Measurements from ENCODE around the gene MAK.
"Not testable (repeated sequence)": the region's sequence is repeated elsewhere in the genome, so short reads cannot be mapped to it uniquely, and the experiment has no call there.

Gene MAK, protein sequence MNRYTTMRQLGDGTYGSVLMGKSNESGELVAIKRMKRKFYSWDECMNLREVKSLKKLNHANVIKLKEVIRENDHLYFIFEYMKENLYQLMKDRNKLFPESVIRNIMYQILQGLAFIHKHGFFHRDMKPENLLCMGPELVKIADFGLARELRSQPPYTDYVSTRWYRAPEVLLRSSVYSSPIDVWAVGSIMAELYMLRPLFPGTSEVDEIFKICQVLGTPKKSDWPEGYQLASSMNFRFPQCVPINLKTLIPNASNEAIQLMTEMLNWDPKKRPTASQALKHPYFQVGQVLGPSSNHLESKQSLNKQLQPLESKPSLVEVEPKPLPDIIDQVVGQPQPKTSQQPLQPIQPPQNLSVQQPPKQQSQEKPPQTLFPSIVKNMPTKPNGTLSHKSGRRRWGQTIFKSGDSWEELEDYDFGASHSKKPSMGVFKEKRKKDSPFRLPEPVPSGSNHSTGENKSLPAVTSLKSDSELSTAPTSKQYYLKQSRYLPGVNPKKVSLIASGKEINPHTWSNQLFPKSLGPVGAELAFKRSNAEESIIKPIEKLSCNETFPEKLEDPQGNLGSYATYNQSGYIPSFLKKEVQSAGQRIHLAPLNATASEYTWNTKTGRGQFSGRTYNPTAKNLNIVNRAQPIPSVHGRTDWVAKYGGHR

DNA sequence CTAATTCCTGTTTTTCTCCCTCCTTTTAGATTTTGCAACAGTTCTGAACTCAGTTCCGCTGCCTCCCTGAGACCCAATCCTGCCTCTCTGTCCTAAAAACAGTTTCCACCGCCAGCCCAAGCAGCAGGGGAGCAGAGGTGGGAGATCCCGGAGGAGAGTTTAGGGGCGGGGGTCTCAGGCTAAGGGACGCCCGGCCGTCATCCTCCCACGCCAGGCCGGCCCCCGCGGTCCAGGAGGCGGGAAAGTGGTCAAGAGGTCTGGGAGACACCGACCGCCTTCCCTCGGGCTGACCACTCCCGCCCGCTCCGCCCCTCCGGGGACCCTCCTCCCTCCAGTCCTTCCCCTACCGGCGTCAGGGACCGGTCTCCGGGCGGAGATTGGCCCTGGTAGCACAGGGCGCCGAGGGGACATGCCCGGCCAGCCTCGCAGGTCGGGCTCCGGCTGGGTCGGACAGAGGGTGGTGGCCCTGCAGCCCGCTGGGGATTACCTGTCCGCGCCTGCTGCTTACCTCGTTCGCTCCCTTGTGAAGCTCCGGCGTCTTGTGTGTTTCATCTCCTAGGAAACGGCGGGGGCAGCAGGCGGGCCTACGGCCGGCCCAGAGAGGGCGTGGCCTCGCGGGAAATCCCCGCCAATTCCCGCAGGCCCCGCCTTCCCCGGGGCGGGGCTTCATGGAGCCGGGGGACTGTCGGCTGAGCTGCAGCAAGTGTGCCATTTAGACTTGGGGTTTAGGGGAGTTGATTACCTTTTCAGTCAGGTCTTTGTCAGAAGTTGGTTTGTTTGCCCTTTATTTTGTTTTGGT lies at the start of gene MAK:
Gene MAK (minus strand): TSS at position 545 of the 799 bp plus-strand sequence. CDS start 7,891 bp downstream, outside the sequence.
- peak; percentile 54 for DNase-seq (ENCODE audit: low read depth, low spot score)

DNA sequence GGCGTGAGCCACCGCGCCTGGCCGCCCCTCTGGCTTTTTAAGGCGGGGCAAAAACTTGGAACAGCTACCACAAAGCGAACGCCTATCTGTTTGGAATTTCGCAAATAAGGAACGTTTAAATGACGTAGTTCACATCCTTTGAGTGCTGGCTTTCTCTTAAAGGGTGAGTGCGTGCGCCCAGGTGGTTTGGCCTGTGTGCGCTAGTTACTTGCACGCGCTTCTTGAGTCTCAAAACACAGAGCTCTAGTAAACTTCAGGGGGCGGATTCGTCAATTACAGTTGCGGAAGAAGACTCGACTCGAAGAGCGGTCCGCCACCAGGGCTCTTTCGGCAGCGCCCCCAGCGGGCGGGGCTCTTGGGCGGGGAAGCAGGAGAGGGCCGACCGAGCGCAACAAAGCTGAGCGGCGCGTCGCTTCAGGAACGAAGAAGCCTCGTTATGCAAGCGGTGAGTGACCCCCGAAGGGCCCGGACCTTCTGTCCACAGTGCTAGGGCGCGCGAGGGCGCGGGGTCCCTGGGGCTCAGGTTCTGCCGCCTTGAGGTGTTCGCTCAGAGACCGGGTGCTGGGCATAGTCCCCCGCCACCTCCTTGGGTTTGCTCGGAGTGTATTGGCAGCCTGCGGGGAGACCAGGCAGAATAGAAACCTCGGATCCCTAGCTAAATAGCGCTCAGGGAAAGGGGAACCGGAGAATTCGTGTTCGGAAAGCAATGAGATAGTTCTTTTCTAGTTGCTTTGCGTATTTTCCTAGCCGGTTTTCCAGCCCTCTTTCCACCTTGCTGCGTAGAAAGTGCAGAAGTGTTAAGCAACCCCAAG lies 48.6 kb upstream of the MAK start, which contains the start of gene SYCP2L:
Gene SYCP2L (plus strand): TSS at position 362 of the 812 bp plus-strand sequence. CDS start 75 bp downstream, at position 437.
- no peak for DNase-seq (ENCODE audit: low read depth, low spot score)

DNA sequence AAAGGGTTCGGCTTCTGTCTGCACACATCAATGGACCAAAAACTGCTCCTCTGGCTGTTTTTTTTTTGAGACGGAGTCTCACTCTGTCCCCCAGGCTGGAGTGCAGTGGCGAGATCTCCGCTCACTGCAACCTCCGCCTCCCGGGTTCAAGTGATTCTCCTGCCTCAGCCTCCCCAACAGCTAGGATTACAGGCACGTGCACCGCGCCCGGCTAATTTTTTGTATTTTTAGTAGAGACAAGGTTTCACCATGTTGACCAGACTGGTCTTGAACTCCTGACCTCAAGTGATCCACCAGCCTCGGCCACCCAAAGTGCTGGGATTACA lies 48.0 kb upstream of the MAK start:
- not testable (repeated sequence) for DNase-seq (ENCODE audit: low read depth, low spot score)

DNA sequence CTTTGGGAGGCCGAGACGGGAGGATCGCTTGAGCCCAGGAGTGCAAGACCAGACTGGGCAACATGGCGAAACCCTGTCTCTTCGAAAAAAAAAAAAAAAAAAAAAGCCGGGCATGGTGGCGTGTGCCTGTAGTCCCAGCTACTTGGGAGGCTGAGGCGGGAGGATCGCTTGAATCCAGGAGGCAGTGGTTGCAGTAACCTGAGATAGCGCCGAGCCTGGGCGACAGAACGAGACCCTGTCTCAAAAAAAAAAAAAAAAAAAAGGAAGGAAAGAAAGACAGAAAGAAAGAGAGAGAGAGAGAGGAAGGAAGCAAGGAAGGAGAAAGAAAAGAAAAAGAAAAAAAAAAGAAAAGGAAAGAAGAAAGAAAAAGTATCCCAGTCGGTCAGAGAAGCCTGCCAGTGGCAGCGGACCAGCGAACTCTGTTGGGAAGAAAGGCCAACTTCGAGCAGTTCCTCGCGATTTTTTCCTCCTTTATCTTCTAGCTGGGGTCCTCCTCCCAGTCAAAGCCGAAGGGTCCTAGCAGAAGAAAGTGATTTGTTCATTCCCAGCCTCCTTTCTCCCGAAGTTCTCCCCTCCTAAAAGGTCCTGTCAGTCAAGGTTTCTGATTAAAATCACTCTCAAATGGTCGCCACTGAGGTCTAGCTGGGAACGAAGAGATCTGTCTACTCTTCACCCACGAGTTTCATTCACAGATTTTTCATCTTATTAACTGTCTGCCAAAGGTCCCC lies 46.1 kb upstream of the MAK start:
- no peak for DNase-seq (ENCODE audit: low read depth, low spot score)

DNA sequence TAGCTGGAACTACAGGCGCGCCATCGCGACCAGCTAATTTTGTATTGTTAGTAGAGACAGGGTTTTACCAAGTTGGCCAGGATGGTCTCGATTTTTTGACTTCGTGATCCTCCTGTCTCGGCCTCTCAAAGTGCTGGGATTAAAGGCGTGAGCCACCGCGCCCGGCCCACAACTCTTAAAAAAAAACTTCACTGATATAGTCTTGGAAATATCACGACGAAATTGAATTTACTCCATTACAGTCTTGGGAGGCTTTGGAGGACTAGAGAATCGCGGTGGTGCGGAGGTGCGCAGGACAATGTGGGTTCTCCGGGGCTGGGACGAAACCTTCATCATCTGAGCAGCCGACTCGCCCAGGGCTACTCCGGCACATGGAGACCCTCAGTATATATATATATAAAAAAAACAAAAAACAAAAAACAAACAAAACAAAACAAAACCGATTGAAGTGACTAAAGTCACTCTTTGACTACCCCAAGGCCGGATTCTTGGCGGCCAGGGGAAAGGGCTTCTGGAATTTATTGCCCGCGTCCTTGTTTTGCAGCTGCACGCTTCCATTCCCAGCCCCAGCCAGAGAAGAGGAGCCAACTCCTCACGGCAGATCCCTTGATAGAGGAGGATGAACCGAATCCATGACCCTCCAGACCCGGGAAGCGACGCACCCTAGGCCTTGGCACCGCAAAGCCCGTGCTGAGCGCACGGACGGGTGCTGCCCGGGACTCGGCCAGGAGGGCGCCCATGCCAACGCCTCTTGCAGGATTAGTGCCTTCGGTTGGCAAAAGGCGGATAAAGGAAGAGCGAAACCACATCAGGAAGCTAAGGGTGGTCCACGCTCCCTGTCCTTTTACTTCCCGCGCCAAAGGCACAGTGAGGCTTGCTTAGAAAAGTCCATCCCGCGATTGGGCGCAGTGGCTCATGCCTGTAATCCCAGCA lies 45.2 kb upstream of the MAK start:
- no peak for DNase-seq (ENCODE audit: low read depth, low spot score)

DNA sequence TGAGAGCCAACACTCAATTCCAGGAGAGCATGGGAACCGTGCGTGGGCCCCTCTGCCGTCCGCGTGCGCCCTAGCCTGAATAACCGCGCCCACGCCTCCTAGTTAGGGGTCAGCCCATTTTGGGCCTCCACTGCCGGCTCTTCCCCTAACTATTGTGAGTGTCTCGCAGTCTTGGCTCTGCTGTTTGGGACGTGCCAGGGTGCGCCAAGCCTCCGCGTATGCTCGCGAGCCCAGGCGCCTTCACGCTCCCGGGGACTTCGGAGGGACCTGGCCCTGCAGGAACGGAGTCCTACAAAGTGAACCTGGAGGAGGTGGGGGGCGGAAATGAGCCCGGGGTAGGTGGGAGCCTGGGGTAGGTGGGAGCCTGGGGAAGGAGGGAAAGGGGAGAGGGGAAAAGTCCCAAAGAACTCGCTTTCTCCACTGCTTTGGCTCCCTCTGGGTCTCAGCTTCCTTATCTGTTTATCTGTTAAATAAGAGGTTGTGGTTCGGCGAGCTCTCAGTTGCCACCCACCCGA lies 44.4 kb upstream of the MAK start:
- no peak for DNase-seq (ENCODE audit: low read depth, low spot score)

DNA sequence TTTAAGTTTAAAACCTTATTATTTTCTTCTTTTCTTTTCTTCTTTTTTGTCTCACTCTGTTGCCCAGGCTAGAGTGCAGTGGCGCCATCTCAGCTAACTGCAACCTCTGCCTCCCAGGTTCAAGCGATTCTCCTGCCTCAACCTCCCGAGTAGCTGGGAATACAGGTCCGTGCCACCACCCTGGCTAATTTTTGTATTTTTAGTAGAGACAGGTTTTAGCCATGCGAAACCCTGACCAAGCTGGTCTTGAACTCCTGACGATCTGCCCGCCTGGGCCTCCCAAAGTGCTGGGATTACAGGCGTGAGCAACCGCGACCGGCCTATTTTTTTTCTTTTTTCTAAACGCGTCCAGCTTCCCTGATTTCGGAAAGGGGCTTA lies 43.9 kb upstream of the MAK start:
- DNase-seq (ENCODE audit: low read depth, low spot score), result not testable (repeated sequence)

DNA sequence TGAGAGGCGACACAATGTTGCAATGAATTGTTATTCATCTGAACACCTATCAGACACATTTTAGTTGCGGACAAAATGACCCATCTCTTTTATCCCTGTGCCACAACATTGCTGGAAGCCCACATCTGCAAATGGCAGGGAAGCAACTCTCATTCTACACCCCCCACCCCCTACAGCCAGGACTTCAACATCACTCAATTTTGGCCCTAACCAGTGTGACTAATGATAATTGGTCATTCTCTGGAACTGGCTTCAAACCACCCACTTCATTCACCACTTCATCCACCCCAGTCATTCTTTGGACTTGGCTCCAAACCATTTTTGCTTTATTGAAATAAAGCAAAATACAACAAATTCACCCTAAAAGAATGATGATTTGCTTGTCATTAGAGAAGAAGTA lies 42.0 kb upstream of the MAK start:
- DNase-seq (ENCODE audit: low read depth, low spot score), result no peak

DNA sequence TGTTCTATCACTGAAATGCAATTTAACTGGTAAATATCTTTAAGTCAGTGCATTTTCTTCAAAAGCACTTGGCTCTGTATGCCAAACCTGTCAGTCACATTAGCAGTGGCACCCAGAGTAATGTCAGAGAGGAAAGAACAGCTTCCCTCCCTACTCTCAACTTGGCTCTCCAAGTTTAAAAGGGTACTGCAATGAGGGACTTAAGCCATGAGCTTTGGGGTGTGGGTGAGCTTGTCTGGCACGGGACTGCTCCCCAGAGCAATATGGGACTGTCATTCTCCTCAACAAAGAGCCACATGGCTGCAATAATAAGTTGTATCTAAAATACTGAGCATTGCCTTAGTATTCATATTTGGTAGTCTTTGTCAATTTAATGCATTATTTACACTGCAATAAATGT lies 39.5 kb upstream of the MAK start:
- DNase-seq (ENCODE audit: low read depth, low spot score), result no peak

DNA sequence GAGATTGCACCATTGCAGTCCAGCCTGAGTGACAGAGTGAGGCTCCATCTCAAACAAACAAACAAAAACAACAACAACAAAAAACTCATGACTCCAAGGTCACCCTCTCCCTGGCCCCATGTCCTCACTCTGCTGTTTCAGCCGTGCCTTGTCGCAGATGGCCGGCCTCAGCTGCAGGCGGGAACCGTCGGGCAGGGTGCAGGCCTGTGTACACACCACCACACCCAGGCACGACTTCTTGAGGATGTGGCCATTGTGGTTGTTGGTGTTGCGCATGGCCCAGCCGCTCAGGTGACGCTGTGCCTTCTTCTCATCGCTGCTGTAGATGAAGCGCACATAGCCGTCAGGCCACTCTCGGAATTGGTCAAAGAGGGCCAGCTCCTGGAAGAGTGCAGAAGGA lies 38.7 kb upstream of the MAK start:
- no peak for DNase-seq (ENCODE audit: low read depth, low spot score)

DNA sequence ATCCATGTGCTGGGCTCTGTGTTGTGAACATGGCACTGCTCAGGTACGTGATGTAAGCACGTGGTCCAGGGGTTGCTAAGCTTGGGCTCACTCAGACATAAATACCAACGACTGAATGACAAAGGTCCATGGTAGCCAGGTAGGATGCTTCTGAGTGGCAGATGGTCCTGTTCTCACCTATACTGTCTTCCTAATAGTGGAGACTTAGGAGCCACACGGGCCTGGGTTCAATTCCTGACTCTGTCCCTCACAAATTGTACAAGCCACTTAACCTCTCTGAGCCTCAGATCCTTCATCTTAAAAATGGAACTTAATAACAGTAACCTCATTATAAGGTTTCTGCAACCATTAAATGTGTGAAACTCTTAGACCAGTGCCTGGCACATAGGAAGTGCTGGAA lies 36.7 kb upstream of the MAK start:
- DNase-seq (ENCODE audit: low read depth, low spot score), result no peak

DNA sequence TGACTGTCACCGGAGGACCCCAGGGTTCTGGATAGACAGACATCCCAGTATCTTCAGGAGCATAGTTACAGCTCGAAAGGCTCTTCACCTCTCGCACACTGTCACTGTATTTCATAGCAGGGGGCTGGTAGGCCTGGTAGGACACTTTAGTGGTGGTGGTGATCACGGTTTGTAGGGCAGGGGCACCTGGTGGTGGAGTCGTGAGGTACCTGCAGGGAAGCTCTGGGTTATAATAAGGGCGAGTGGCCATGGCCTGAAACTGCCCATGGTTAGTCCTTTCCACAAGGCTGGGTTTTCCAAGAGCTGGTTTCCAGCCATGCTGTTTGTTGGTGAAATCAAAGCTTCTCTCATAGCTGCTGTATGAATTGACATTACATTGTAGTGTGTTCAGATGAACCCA lies 35.9 kb upstream of the MAK start:
- DNase-seq (ENCODE audit: low read depth, low spot score), result no peak

DNA sequence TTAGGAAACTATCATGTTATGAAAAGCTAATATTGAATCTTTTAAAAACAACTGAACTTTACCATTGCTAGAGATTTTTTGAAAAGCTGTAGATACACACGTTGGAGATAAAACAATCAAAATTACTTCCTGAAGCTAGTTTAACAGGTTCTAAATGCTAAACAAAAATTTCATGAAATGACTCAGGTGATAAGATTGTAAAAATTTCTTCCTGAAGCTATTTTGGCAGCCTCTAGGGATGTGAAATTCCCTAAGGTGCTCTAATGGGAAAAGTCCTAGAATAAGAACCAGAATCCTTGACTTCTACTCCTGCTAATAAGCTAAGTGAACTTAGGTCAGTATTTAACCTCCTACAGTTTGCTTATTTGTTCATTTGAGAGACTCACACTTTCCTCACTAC lies 35.0 kb upstream of the MAK start:
- DNase-seq (ENCODE audit: low read depth, low spot score), result no peak

DNA sequence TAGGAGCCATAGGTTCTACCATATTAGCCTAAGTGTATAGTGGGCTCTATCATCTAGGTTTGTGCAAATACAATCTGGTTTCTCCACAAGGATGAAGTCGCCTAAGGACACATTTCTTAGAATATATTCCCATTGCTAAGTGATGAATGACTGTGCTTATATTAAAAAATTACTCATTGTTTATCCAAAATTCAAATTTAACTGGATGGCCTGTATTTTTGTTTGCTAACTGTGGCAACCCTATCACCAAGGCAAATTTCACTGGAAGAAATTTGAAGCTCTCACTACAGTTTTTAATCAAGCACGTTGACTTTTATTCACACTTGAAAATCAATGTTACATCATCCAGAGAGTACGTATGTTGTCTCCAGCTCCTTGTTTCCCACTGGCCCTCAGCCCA lies 29.6 kb upstream of the MAK start:
- DNase-seq (ENCODE audit: low read depth, low spot score), result no peak

DNA sequence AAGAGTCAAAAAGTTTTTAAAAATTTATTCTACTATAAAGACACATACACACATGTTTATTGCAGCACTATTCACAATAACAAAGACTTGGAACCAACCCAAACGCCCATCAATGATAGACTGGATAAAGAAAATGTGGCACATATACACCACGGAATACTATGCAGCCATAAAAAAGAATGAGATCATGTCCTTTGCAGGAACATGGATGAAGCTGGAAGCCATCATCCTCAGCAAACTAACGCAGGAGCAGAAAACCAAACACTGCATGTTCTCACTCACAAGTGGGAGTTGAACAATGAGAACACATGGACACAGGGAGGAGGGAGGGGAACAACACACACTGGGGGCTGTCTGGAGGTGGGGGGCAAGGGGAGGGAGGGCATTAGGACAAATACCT lies 28.4 kb upstream of the MAK start:
- DNase-seq (ENCODE audit: low read depth, low spot score), result not testable (repeated sequence)

DNA sequence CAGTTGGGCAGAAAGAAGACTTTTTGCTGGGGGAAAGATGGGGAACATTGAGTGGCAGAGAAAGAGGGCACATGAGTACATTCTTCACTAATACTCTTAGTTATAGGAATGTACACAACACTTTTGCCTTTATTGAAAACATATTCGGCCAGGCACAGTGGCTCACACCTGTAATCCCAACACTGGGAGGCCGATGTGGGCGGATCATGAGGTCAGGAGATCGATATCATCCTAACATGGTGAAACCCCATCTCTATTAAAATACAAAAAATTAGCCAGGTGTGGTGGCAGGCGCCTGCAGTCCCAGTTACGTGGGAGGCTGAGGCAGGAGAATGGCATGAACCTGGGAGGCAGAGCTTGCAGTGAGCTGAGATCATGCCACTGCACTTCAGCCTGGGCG lies 24.7 kb upstream of the MAK start:
- not testable (repeated sequence) for DNase-seq (ENCODE audit: low read depth, low spot score)

DNA sequence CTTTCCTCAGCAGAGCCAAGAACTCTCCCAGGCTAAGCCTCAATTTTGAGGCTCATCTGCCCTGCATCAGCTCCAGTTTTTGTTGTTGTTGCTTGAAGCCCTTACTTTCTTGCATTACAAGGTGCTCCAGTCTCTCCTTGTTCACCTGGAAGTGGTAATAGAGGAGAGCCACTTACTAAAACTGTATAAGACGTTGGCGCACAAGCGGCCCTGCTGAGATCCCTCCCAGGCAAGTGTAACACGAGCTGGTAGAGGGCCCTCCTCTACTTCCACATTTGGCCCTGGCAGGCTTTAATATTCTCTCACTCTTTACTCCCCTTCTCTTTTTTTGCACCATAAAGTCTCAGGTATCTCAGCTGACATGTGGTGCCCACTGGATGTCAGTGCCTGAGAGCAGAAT lies 24.0 kb upstream of the MAK start:
- no peak for DNase-seq (ENCODE audit: low read depth, low spot score)

DNA sequence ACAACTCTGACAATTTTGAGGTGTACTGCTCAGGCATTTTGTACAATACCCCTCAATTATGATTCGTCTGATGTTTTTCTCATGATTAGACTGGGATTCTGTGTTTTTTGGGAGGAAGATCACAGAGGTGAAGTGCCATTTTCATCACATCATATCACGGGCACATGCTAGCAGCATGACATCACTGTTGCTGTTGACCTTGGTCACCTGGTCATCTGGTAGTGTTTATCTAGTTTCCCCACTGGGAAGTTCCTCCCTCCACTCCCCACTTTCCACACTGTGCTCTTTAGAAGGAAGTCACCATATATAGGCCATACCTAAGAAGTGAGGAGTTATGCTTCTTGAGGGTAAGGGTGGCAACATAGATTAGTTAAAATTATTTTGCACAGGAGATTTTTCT lies 22.7 kb upstream of the MAK start:
- DNase-seq (ENCODE audit: low read depth, low spot score), result no peak

DNA sequence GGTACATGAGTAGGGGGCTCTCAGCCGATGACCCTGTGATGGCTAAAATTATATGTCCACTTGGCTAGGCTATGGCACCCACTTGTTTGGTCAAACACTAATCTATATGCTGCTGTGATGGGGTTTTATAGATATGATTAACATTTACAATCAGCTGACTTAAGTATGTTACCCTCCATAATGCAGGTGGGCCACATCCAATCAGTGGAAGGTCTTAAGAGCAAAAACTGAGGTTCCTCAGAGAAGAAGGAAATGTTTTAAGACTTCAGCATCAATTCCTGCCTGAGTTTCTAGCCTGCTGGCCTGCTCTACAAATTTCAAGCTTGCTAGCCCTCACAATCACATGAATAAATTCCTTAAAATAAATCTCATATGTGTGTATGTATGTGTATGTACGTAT lies 18.9 kb upstream of the MAK start:
- no peak for DNase-seq (ENCODE audit: low read depth, low spot score)
